Cardiac muscle cell (in vitro differentiated cells and primary cell): ENCODE results near the gene CCDC171. TPM values are rescaled to one million over a fixed set of nuclear protein-coding genes. Genes with fewer than 3 reads are reported as not detected.

Experiments
- DNase-seq, 2 donors: peaks; one replicate each; pipeline versions ENCODE4 v3.0.0 to v3.0.0-alpha.2; 2010 to 2017; ENCODE audit warnings: low read depth in 1 of 2, low spot score in 1 of 2
- H3K27ac ChIP-seq: fragments of 200-600 bp; sonication (generic); 2 replicates; pipeline ENCODE4 v1.5.1; 2016
- H3K27me3 ChIP-seq: fragments of 200-600 bp; sonication (generic); 2 replicates; pipeline ENCODE4 v1.6.0; 2016; ENCODE audit warnings: control low read depth
- H3K36me3 ChIP-seq: fragments of 200-600 bp; sonication (generic); 2 replicates; pipeline ENCODE4 v1.5.1; 2016; ENCODE audit warnings: control low read depth
- H3K4me1 ChIP-seq: fragments of 200-600 bp; sonication (generic); 2 replicates; pipeline ENCODE4 v1.8.1; 2017; ENCODE audit warnings: low read depth, mild to moderate bottlenecking, mixed run types
- H3K4me3 ChIP-seq: fragments of 200-600 bp; sonication (generic); 2 replicates; pipeline ENCODE4 v1.5.1; 2016; ENCODE audit warnings: mild to moderate bottlenecking
- H3K9me3 ChIP-seq: fragments of 200-600 bp; sonication (generic); 2 replicates; pipeline ENCODE4 v1.5.1; 2017; ENCODE audit warnings: low read depth, mild to moderate bottlenecking, control low read depth
- polyA plus RNA-seq: library from polyadenylated mRNA; unstranded; fragments of >200 nt; fragmentation: Nextera tagmentation; extraction: Ambion mirVana; gene quantifications from 2 replicates; pipeline ENCODE4 v1.2.1, GENCODE V29; 2016
- total RNA-seq: library from RNA; depleted of rRNA; stranded (reverse); fragments of >200 nt; gene quantifications from 2 replicates; pipeline ENCODE4 v1.2.3, GENCODE V29; 2016
- TF ChIP-seq, protein P1 (sequence below): IDR thresholded peaks from 2 replicates; pipeline ENCODE4 v1.5.1; 2012; ENCODE audit warnings: low read depth, mild to moderate bottlenecking, low read length

CCDC171 gene
- total and polyA plus RNA-seq, 2 experiments from 2014 or later, result 2.8 to 4.5 TPM

DNA sequence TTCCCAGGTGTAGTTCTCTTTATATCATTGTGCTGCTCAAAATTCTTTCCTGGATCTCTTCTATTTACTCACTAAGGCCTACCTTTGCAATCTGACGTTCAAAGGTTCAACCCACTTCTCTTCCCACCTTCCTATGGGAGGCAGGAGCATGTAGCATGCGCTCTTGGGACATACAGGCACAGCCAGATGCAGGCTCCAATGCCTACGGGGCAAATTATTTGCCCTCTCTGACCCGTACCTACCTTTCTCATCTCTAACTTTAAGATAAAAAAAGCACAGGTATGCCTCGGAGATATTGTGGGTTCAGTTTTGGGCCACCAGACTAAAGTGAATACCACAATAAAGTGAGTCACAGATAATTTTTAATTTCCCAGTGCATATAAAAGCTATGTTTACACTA, 460.5 kb downstream of the CCDC171 start:
- DNase-seq, result no peak
- Histone ChIP-seq H3K27me3 (no peaks in the 10 kb centered on the region), H3K4me3 (no peak overlapping the region), H3K4me1 (no peaks in the 10 kb centered on the region), H3K36me3 (no peaks in the 10 kb centered on the region), H3K27ac (no peak overlapping the region), H3K9me3 (no peaks in the 10 kb centered on the region)
- TF ChIP-seq, protein P1, sequence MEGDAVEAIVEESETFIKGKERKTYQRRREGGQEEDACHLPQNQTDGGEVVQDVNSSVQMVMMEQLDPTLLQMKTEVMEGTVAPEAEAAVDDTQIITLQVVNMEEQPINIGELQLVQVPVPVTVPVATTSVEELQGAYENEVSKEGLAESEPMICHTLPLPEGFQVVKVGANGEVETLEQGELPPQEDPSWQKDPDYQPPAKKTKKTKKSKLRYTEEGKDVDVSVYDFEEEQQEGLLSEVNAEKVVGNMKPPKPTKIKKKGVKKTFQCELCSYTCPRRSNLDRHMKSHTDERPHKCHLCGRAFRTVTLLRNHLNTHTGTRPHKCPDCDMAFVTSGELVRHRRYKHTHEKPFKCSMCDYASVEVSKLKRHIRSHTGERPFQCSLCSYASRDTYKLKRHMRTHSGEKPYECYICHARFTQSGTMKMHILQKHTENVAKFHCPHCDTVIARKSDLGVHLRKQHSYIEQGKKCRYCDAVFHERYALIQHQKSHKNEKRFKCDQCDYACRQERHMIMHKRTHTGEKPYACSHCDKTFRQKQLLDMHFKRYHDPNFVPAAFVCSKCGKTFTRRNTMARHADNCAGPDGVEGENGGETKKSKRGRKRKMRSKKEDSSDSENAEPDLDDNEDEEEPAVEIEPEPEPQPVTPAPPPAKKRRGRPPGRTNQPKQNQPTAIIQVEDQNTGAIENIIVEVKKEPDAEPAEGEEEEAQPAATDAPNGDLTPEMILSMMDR, result no peak

DNA sequence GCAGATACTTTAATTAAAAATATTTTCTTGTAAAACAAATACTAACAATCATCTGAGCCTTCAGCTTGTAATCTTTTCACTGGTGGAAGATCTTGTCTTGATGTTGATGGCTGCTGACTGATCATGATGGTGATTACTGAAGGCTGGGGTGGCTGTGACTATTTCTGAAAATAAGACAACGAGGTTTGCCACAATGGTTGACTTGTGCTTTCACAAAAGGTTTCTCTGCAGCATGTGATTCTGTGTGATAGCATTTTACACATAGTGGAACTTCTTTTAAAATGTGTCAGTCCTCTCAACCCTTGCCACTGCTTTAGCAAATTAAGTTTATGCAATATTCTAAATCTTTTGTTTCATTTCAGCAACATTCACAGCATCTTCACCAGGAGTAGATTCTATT, 461.0 kb downstream of the CCDC171 start:
- DNase-seq, result no peak
- no peaks in the 10 kb centered on the region for H3K4me1 ChIP-seq
- H3K36me3 ChIP-seq, result no peaks in the 10 kb centered on the region
- TF ChIP-seq, protein P1, result no peak
- H3K4me3 ChIP-seq, result no peak overlapping the region
- H3K27me3 ChIP-seq, result no peaks in the 10 kb centered on the region
- H3K27ac ChIP-seq, result no peak overlapping the region
- H3K9me3 ChIP-seq, result no peaks in the 10 kb centered on the region

- TF ChIP-seq, protein P1, result no peak
- H3K27ac ChIP-seq, result no peak overlapping the region
- H3K36me3 ChIP-seq, result no peaks in the 10 kb centered on the region
- no peaks in the 10 kb centered on the region for H3K4me1 ChIP-seq
- DNase-seq, result no peak
- H3K4me3 ChIP-seq, result no peak overlapping the region
- no peaks in the 10 kb centered on the region for H3K27me3 ChIP-seq
- H3K9me3 ChIP-seq, result no peaks in the 10 kb centered on the region
These were observed 469.4 kb downstream of the CCDC171 start for GRCh38 chr9:16022228-16022627.

DNA sequence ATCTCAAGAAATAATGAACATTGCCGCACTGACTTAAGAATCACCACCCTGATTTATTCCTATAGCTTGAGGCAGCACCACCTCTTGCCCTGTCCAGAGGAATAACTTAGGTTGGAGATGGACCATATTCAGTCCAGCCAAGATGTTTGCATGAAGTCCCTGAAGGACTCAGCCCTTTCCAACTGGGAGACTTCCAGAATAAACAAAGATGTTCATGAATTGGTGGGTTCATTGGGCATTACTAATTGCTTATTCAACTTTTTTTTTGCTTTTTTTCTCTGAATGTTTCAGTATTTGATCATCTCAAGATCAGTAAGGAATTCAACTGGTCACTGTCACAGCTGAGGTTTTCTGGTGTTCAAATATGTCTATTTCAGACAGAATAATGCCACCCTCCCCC, 470.6 kb downstream of the CCDC171 start:
- H3K27ac ChIP-seq, result no peak overlapping the region
- no peak for DNase-seq
- TF ChIP-seq, protein P1, result no peak

More for the DNA sequence above, 470.6 kb downstream of the CCDC171 start:
- Histone ChIP-seq H3K36me3 (no peaks in the 10 kb centered on the region), H3K9me3 (no peaks in the 10 kb centered on the region), H3K4me1 (no peaks in the 10 kb centered on the region), H3K27me3 (no peaks in the 10 kb centered on the region), H3K4me3 (no peak overlapping the region)

Other genes starting within 250 kb of the CCDC171 start
- gene TTC39B, start 245.8 kb upstream of the CCDC171 start, total RNA-seq, result 1.3 and 4.1 TPM in 2 replicates
- gene TTC39B, start 245.8 kb upstream of the CCDC171 start, polyA plus RNA-seq, result 0.94 and 1.3 TPM in 2 replicates
- gene SNAPC3, start 130.2 kb upstream of the CCDC171 start, total RNA-seq, result 107 and 147 TPM in 2 replicates
- 46.2 and 65.2 TPM in 2 replicates for gene SNAPC3, start 130.2 kb upstream of the CCDC171 start, polyA plus RNA-seq
- 41.0 and 77.6 TPM in 2 replicates for gene PSIP1, start 42.1 kb upstream of the CCDC171 start, total RNA-seq
- 101 and 130 TPM in 2 replicates for gene PSIP1, start 42.1 kb upstream of the CCDC171 start, polyA plus RNA-seq